T1000 (cell line): ENCODE measurements around the gene MRI1.
"Not testable (repeated sequence)": the region's sequence is repeated elsewhere in the genome, so short reads cannot be mapped to it uniquely, and the experiment has no call there.

Experiments used
- DNase-seq: peaks from one replicate; lab custom pipeline; 2025; ENCODE audit warnings: mixed read lengths; lab: John Stamatoyannopoulos, UW

The MRI1 gene

GRCh38 chr19:13761423-13761822, 2.9 kb upstream of the MRI1 start:
- no peak for DNase-seq

- no peak for DNase-seq
Observed at GRCh38 chr19:13762635-13763235, 1.6 kb upstream of the MRI1 start.

GRCh38 chr19:13763265-13763664, 1.1 kb upstream of the MRI1 start:
- no peak for DNase-seq

- no peak for DNase-seq
Observed at GRCh38 chr19:13764821-13765394, 586 bp downstream of the MRI1 start.

- DNase-seq: no peak
Observed at GRCh38 chr19:13765395-13766094, 1.2 kb downstream of the MRI1 start.

- no peak for DNase-seq
Observed at GRCh38 chr19:13766095-13766481, 1.8 kb downstream of the MRI1 start.

- no peak for DNase-seq
Observed at GRCh38 chr19:13768510-13768909, 4.2 kb downstream of the MRI1 start.

GRCh38 chr19:13770013-13770635, 5.8 kb downstream of the MRI1 start:
- DNase-seq: no peak

- DNase-seq: peak; percentile 65
Observed at GRCh38 chr19:13774217-13775191, 10.2 kb downstream of the MRI1 start, which contains the start of gene C19orf53. Gene C19orf53, plus strand, starts transcription at chr19:13774456. Its CDS starts 22 bp downstream, at chr19:13774478.

GRCh38 chr19:13778398-13778797, 14.1 kb downstream of the MRI1 start:
- DNase-seq: no peak

- no peak for DNase-seq
Observed at GRCh38 chr19:13778847-13779246, 14.5 kb downstream of the MRI1 start.

- DNase-seq: not testable (repeated sequence)
Observed at GRCh38 chr19:13779794-13780193, 15.5 kb downstream of the MRI1 start.

- peak; percentile 41 for DNase-seq
Observed at GRCh38 chr19:13781547-13781946, 17.2 kb downstream of the MRI1 start.

- DNase-seq: no peak
Observed at GRCh38 chr19:13782537-13782936, 18.2 kb downstream of the MRI1 start.

GRCh38 chr19:13783565-13784500, 19.5 kb downstream of the MRI1 start:
- DNase-seq: no peak

GRCh38 chr19:13784731-13785452, 20.6 kb downstream of the MRI1 start:
- no peak for DNase-seq

- DNase-seq: no peak
Observed at GRCh38 chr19:13788991-13789390, 24.7 kb downstream of the MRI1 start.

- no peak for DNase-seq
Observed at GRCh38 chr19:13790354-13790753, 26.0 kb downstream of the MRI1 start.

GRCh38 chr19:13793317-13793716, 29.0 kb downstream of the MRI1 start:
- DNase-seq: not testable (repeated sequence)

- no peak for DNase-seq
Observed at GRCh38 chr19:13794398-13794756, 30.1 kb downstream of the MRI1 start.
